ENCODE data around the gene PLEKHA5. TPM values are rescaled to one million over a fixed set of nuclear protein-coding genes. Genes with fewer than 3 reads are reported as not detected.

The PLEKHA5 gene
- total RNA-seq, 1 donor from 2014 or later: 11.7 TPM

GRCh38 chr12:19129122-19129485, 429 bp upstream of the PLEKHA5 start:
- no peak for DNase-seq (ENCODE audit: extremely low read depth, low read depth, low spot score)

DNA sequence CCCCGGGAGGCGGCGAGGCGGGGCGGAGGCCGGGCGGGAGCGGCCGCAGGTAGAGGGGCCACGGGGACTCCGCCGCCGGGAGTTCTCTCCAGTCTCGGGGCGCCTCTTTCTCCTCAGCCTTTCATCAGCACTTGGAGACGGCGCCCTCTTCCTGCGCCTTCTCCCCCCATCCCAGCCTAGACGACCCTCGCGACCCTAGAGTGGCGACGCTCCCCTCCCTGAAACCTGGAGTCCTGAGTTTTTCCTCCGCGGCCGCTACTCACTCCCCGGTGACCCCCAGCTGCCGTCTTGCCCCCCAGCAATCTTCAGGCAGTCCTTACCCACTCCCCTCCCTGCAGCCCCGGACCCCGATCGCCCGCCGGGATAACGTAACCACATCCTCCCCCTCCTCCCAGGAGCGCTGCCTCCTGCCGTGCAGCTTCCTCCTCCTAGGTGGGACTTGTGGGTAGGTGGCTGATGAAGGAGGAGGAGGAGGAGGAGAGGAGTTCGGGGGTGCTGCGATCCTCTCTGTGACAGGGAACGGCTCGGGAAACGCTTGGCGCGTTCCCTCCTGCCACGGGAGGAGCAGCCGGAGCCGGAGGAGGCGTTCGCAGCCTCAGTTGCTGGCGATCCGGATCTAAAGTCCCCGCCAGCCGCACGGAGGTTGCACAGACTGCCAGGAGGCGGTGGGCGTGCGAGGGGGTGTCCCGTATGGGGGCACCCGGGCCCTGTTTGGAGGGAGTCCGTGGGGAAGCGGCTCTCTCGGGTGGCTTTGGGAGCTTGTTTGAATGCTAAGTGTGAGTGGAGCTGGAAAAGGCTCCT, 891 bp downstream of the PLEKHA5 start:
- DNase-seq (ENCODE audit: extremely low read depth, low read depth, low spot score): no peak

GRCh38 chr12:19131025-19131444, 1.5 kb downstream of the PLEKHA5 start:
- no peak for DNase-seq (ENCODE audit: extremely low read depth, low read depth, low spot score)

DNA sequence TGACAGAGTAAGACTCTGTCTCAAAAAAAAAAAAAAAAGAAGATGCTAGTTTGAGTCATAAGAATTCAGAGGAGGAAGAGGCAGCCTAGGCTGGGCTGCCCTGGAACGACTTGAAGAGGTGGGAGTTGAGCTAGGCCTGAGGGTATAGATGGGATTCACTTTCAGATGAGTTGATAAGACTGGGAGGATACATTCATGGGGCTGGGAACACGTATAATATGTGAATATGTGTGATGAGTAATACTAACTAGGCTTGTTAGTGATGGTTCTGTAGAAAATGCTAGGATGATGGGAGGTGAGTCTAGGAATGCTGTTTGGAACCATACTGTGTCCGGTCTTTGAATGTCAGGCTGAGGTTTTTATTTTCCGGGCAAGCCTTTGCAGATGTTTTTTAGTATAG, 9.0 kb downstream of the PLEKHA5 start:
- no peak for DNase-seq (ENCODE audit: extremely low read depth, low read depth, low spot score)

- DNase-seq (ENCODE audit: extremely low read depth, low read depth, low spot score): no peak
Observed at GRCh38 chr12:19138956-19139355, 9.4 kb downstream of the PLEKHA5 start.

DNA sequence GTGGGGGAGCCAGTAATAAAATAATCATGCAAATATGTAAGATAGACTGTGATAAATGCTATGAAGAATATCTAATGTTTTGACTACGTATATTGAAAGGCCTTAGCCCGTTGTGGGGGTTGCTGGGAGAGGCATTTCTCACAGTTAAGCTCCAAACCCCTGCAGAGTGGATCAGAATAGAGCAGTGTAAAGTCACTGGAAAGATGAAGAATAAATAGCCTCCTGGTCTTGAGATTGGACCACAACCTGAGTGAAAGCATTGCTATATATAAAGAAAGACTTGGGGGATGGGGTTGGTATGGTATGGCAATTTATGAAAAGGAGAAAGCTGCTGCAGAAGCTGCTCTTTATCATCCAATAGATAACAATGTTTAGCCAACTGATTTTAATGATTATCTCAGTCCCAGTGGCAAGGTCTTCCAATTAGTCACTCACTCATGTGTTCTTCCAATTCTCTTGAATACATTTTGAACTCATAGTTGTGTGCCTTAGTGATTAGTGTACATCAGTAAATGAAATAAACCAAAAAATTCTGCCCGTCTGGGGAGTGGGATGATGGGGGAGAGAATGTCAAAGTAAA, 10.2 kb downstream of the PLEKHA5 start:
- no peak for DNase-seq (ENCODE audit: extremely low read depth, low read depth, low spot score)

- no peak for DNase-seq (ENCODE audit: extremely low read depth, low read depth, low spot score)
Observed at GRCh38 chr12:19140381-19141236, 11.1 kb downstream of the PLEKHA5 start.

DNA sequence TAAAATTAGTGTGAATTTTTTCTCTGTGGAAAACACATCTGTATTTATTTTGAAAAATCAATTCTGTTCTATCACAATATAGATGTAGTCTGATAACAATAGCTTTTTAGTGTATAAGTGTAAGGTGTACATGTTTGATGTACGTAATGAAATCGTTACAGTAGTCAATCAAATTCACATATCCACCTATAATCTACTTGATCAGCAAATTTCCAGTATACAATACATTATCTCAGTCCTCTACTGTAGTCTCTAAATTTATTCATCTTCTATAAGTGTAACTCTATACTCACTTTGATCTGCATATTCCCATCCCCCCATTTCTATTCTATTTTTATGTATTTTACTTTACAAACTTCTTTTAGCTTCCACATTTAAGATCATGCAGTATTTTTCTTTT, 13.0 kb downstream of the PLEKHA5 start:
- DNase-seq (ENCODE audit: extremely low read depth, low read depth, low spot score): no peak

DNA sequence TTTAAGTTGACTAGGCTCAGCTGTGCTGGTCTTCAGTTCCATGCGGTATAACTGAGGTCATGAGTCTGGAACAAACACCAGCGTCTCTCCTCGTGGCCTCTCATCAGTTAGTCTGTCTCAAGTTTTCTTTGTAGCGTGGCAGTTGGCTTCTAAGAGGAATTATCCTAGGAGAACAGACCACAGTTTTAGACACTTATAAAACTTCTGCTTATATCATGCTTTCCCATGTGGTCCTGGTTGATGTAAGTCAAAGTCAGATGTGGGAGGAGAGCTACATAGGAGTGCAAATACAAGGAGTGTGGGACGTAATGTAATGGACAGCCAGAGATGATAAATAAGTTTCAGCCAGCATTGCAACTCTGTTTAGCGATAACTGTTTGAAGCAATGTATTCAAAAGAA, 14.8 kb downstream of the PLEKHA5 start:
- DNase-seq (ENCODE audit: extremely low read depth, low read depth, low spot score): no peak

DNA sequence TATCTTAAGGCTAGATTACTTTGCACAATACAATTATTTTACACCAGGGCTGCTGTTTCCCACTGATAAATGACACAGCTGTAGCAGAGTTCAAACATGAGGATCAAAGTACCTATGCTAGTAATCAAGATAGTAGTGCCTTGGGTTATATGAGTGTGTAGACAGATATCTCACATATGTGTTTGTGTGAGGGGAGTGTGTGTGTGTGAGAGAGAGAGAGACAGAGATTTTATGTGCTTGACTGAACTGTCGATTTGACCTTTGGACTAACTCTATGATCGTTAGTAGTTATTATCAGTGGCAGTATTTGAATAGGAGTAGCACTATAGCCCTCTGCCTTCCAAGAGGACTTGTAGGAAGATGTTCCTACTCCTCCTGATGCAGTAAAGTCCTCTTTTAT, 15.5 kb downstream of the PLEKHA5 start:
- DNase-seq (ENCODE audit: extremely low read depth, low read depth, low spot score): no peak

- DNase-seq (ENCODE audit: extremely low read depth, low read depth, low spot score): no peak
Observed at GRCh38 chr12:19148860-19149259, 19.3 kb downstream of the PLEKHA5 start.

DNA sequence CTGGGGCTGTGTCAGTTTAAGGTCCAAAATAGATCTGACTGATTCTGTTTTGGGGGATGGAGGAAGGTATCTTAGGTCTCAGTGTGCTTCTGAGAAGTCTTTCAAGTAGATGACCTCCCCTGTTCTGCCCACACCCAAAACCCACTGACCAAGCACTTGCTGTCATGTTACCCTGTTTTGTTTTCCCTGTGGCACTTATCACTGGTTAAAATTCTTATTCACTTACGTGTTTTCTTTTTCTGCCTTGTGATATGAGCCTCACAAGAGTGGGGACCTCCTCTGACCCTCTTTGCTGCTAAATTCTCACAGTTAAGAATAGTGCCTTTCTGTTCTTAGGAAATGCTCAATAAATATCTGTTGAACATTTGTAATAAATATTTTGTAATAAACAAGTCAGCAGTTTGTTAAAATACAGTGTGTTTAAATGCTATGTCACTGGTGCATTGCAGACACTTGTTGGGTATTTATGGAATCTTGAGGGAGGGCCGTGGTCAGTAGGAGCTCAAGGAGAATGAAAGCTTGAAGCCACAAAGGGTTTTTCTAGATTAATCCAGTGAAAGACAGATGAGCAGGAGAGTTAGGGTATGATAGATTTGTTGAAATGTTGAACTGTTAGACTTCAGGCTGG, 20.9 kb downstream of the PLEKHA5 start:
- no peak for DNase-seq (ENCODE audit: extremely low read depth, low read depth, low spot score)

- no peak for DNase-seq (ENCODE audit: extremely low read depth, low read depth, low spot score)
Observed at GRCh38 chr12:19151298-19151697, 21.8 kb downstream of the PLEKHA5 start.

GRCh38 chr12:19153396-19153795, 23.9 kb downstream of the PLEKHA5 start:
- DNase-seq (ENCODE audit: extremely low read depth, low read depth, low spot score): no peak

GRCh38 chr12:19154686-19155085, 25.2 kb downstream of the PLEKHA5 start:
- no peak for DNase-seq (ENCODE audit: extremely low read depth, low read depth, low spot score)

- DNase-seq (ENCODE audit: extremely low read depth, low read depth, low spot score): no peak
Observed at GRCh38 chr12:19155981-19156734, 26.6 kb downstream of the PLEKHA5 start.

DNA sequence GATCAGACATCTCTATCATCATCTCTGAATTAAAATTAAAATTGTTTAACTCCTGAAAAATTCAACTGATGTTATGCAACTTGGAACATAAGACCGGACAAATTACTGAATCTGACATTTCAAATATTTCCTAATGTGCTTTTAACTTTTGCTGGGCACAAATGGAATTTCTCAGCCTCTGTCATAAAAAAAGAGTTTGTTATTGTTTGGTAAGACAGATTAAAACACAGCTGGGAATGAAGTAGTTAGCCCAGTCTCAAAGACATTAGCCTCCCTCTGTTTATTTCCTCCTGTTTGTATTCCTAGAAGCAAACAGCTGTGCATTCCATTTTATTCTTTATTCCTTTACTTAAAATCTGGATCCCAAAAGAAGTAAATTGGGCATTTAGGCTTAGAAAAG, 29.4 kb downstream of the PLEKHA5 start:
- no peak for DNase-seq (ENCODE audit: extremely low read depth, low read depth, low spot score)

- DNase-seq (ENCODE audit: extremely low read depth, low read depth, low spot score): no peak
Observed at GRCh38 chr12:19161216-19161615, 31.7 kb downstream of the PLEKHA5 start.

- DNase-seq (ENCODE audit: extremely low read depth, low read depth, low spot score): no peak
Observed at GRCh38 chr12:19165451-19165850, 35.9 kb downstream of the PLEKHA5 start.

DNA sequence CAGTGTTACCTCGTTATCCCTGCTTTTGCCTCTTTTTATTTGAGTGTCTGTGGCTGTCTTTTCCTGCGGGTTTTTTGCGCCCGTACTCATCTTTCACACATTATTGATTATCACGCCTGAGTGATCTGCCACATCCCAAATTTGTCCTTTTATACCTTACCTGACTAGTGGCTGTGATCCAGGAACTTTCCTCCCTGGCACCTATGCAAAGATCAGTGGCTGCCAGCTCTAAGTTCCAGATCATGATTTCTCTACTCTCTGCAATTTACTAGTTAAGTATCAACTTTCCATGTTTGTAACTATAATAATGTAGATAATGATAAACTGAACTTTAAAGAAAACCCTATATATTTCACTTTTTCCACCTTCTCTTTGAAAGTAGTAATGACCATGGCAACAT, 36.9 kb downstream of the PLEKHA5 start:
- no peak for DNase-seq (ENCODE audit: extremely low read depth, low read depth, low spot score)

Data from glomerular endothelial cell (primary cell).